Measurements from ENCODE around the gene FAM163A.

FAM163A gene

GRCh38 chr1:179807691-179808485 lies 64.8 kb downstream of the FAM163A start:
- Histone ChIP-seq H3K27me3 (ENCODE audit: control insufficient read depth, insufficient read depth, low read length) (no peaks in the 10 kb centered on the region), H2AFZ (no peak overlapping the region), H3K9ac (no peak overlapping the region), H3K27ac (no peak overlapping the region), H3K4me3 (ENCODE audit: low read depth, low read length) (no peak overlapping the region), H3K79me2 (no peaks in the 10 kb centered on the region), H3K36me3 (ENCODE audit: control insufficient read depth, insufficient read depth, low read length) (no peaks in the 10 kb centered on the region), H3K9me3 (ENCODE audit: control insufficient read depth, low read length) (no peaks in the 10 kb centered on the region), H3K4me1 (no peaks in the 10 kb centered on the region), H3K4me2 (ENCODE audit: low read length) (no peak overlapping the region)
- TF ChIP-seq CTCF (IDR thresholded peaks at IDR 0.05), result no peak

- H3K4me1 ChIP-seq, result no peaks in the 10 kb centered on the region
- H3K79me2 ChIP-seq, result no peaks in the 10 kb centered on the region
- H3K4me2 ChIP-seq (ENCODE audit: low read length), result no peak overlapping the region
- H3K27me3 ChIP-seq (ENCODE audit: control insufficient read depth, insufficient read depth, low read length), result no peaks in the 10 kb centered on the region
- no peaks in the 10 kb centered on the region for H3K9me3 ChIP-seq (ENCODE audit: control insufficient read depth, low read length)
- H2AFZ ChIP-seq, result no peak overlapping the region
- H3K27ac ChIP-seq, result no peak overlapping the region
- H3K9ac ChIP-seq, result no peak overlapping the region
- TF ChIP-seq CTCF (IDR thresholded peaks at IDR 0.05), result no peak
- no peaks in the 10 kb centered on the region for H3K36me3 ChIP-seq (ENCODE audit: control insufficient read depth, insufficient read depth, low read length)
- H3K4me3 ChIP-seq (ENCODE audit: low read depth, low read length), result no peak overlapping the region
Observed at GRCh38 chr1:179808503-179808902, 65.4 kb downstream of the FAM163A start.

- H3K27me3 ChIP-seq (ENCODE audit: control insufficient read depth, insufficient read depth, low read length), result no peaks in the 10 kb centered on the region
- no peak overlapping the region for H3K9ac ChIP-seq
- no peaks in the 10 kb centered on the region for H3K79me2 ChIP-seq
- H3K4me3 ChIP-seq (ENCODE audit: low read depth, low read length), result no peak overlapping the region
- H2AFZ ChIP-seq, result no peak overlapping the region
- H3K27ac ChIP-seq, result no peak overlapping the region
- no peaks in the 10 kb centered on the region for H3K9me3 ChIP-seq (ENCODE audit: control insufficient read depth, low read length)
- peak; percentile 80 for TF ChIP-seq CTCF (IDR thresholded peaks at IDR 0.05)
- no peaks in the 10 kb centered on the region for H3K36me3 ChIP-seq (ENCODE audit: control insufficient read depth, insufficient read depth, low read length)
- no peak overlapping the region for H3K4me2 ChIP-seq (ENCODE audit: low read length)
- H3K4me1 ChIP-seq, result no peaks in the 10 kb centered on the region
Observed at GRCh38 chr1:179809506-179810366, 66.6 kb downstream of the FAM163A start.

GRCh38 chr1:179810367-179810715 lies 67.2 kb downstream of the FAM163A start:
- Histone ChIP-seq H3K79me2 (no peaks in the 10 kb centered on the region), H3K4me2 (ENCODE audit: low read length) (no peak overlapping the region)

More at GRCh38 chr1:179810367-179810715, 67.2 kb downstream of the FAM163A start:
- no peak overlapping the region for H3K4me3 ChIP-seq (ENCODE audit: low read depth, low read length)
- H3K4me1 ChIP-seq, result no peaks in the 10 kb centered on the region
- no peaks in the 10 kb centered on the region for H3K36me3 ChIP-seq (ENCODE audit: control insufficient read depth, insufficient read depth, low read length)
- no peak overlapping the region for H3K9ac ChIP-seq
- no peak for TF ChIP-seq CTCF (IDR thresholded peaks at IDR 0.05)
- no peak overlapping the region for H3K27ac ChIP-seq
- no peaks in the 10 kb centered on the region for H3K27me3 ChIP-seq (ENCODE audit: control insufficient read depth, insufficient read depth, low read length)
- H2AFZ ChIP-seq, result no peak overlapping the region
- H3K9me3 ChIP-seq (ENCODE audit: control insufficient read depth, low read length), result no peaks in the 10 kb centered on the region
